Tibial artery (tissue), 4 donors: Measurements from ENCODE around the gene PLEKHA4.
A peak's percentile ranks its signal among the peaks of the same experiment; 100 is the strongest.

Experiments
- DNase-seq, 2 donors: peaks; one replicate each; pipeline ENCODE4 v3.0.0-alpha.2; 2019
- H3K27ac ChIP-seq, 2 donors: fragments of 200-600 bp; sonication (generic) in 1 of 2; 1 replicate in 1 of 2; 2 replicates in 1 of 2; pipeline ENCODE4 v1.5.1; 2018 to 2019; ENCODE audit warnings: mild to moderate bottlenecking in 1 of 2
- H3K27me3 ChIP-seq, 2 donors: fragments of 200-600 bp; sonication (generic) in 1 of 2; one replicate each; pipeline versions ENCODE4 v1.5.1 to v1.6.0; 2016 to 2019
- H3K36me3 ChIP-seq, 3 donors: fragments of 200-600 bp; sonication (generic) in 2 of 3; one replicate each; pipeline ENCODE4 v1.5.1; 2016 to 2019; ENCODE audit warnings: mild to moderate bottlenecking in 2 of 3
- H3K4me1 ChIP-seq, 4 donors: fragments of 200-600 bp; sonication (generic) in 2 of 4; 1 replicate in 3 of 4; 2 replicates in 1 of 4; pipeline ENCODE4 v1.5.1; 2016 to 2019
- H3K4me3 ChIP-seq, 2 donors: fragments of 200-600 bp; sonication (generic) in 1 of 2; 1 replicate in 1 of 2; 2 replicates in 1 of 2; pipeline ENCODE4 v1.5.1; 2018 to 2019; ENCODE audit warnings: mild to moderate bottlenecking in 2 of 2
- H3K9me3 ChIP-seq, 3 donors: fragments of 200-600 bp; sonication (generic) in 1 of 3; one replicate each; pipeline ENCODE4 v1.5.1; 2016 to 2019
- intact Hi-C: fragments of 100-400 bp; cut with DNase I; formaldehyde crosslinking; loops from one replicate; pipeline ENCODE4 v1.15.0; 2023; ENCODE audit warnings: low total_unique reads
- TF ChIP-seq, protein P1 (sequence below), 2 experiments: fragments of 200-600 bp in 1 of 2; fragments of 450-650 bp in 1 of 2; IDR thresholded peaks; one replicate each; pipeline ENCODE4 v1.5.1; 2017 to 2019; ENCODE audit warnings: antibody characterized with exemption in 2 of 2, mild to moderate bottlenecking in 1 of 2, moderate library complexity in 1 of 2

The PLEKHA4 gene

DNA sequence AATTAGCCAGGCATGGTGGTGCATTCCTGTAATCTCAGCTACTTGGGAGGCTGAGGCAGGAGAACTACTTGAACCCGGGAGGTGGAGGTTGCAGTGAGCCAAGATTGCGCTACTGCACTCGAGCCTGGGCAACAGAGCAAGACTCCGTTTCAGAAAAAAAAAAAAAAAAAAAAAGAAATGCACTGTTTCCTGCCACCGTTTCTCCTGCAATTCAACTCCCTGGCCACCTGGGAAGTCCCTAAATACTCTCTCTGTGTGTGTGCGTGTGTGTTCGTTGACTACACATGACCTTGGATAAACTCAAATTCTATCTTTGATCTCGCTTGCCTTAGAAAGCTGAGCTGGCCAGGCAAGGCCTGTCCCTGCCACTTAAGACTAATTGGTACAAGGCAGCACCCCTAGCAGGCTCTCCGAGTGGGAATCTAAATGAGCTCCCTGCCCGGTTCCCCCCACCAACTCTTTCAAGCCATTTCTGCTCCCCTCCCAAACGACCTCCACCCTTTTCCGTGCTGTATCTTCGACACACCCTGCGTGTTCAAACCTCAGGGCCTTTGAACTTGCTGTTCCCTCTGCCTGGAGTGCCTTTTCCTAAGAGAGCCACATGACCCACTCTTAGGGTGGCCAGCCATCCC is 52.4 kb downstream of the PLEKHA4 start:
- no peak overlapping the region for H3K4me3 ChIP-seq
- H3K36me3 ChIP-seq: no peaks in the 10 kb centered on the region
- no peak for DNase-seq
- no peaks in the 10 kb centered on the region for H3K9me3 ChIP-seq
- H3K27me3 ChIP-seq: no peaks in the 10 kb centered on the region
- H3K4me1 ChIP-seq: peaks cover 0 to 29% (median 15%) of the 10 kb centered on the region in 4 donors
- intact Hi-C loops: no loop called here
- TF ChIP-seq, protein P1, sequence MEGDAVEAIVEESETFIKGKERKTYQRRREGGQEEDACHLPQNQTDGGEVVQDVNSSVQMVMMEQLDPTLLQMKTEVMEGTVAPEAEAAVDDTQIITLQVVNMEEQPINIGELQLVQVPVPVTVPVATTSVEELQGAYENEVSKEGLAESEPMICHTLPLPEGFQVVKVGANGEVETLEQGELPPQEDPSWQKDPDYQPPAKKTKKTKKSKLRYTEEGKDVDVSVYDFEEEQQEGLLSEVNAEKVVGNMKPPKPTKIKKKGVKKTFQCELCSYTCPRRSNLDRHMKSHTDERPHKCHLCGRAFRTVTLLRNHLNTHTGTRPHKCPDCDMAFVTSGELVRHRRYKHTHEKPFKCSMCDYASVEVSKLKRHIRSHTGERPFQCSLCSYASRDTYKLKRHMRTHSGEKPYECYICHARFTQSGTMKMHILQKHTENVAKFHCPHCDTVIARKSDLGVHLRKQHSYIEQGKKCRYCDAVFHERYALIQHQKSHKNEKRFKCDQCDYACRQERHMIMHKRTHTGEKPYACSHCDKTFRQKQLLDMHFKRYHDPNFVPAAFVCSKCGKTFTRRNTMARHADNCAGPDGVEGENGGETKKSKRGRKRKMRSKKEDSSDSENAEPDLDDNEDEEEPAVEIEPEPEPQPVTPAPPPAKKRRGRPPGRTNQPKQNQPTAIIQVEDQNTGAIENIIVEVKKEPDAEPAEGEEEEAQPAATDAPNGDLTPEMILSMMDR (IDR thresholded peaks at IDR 0.05): no peak
- H3K27ac ChIP-seq: peak overlapping the region in 1 of 2 donors; percentile 39

DNA sequence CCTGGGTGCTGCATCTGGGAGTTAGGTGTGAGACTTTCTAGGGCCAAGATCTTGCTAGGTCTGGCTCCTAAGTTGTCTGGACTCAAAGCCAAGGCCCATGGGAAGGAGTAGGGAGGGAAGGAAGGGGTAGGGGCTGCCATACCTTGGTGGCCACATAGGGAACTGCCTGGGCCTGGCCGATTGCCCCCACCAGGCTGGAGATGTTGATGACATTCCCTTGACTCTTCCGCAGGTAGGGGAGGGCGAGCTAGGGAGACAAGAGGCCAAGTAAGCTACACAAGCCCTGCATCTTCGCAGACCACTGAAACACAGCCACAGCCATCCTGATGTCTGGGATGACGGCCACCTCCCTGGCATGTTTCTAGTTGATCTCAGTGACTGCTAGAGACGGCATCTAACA is 53.5 kb downstream of the PLEKHA4 start:
- DNase-seq: no peak
- TF ChIP-seq, protein P1 (IDR thresholded peaks at IDR 0.05): no peak

DNA sequence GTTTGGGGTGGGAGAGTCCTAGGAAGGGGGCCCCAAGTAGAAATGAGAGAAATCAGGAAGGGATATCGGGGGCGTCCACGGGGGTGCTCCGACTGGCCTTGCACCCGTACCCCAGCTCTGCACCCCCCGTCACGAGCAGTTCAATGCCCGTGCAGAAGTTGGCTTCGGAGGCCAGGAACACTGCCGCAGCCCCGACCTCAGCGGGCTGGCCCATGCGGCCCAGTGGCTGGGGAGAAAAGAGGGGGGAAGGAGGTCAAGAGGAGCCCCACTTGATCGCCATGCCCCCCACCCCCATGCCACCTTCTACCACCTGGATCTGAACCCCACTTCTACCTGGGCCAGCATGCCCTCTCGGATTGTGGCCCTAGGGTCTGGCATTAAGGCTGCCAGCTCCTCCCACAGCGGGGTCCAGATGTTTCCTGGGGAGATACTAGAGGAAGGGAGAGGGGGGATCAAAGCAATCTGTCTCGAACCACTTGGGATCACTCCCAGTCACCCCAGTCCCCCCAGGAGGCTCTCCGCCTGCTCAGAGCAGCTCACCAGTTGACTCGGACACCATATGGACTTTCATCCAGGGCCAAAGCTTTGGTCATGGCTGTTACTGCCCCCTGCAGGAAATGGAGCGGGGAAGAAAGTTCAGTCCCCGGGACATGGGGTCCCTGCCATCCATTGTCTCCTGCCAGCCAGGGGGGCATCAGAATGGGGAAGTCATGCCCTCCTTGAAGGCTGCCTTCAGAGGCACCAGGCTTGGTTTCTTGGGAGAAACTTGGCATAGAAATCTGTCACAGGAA is 55.1 kb downstream of the PLEKHA4 start:
- Histone ChIP-seq H3K27me3 (no peaks in the 10 kb centered on the region), H3K9me3 (no peaks in the 10 kb centered on the region), H3K27ac (peak overlapping the region; percentile 89 to 92), H3K4me1 (peaks cover 0 to 33% (median 11%) of the 10 kb centered on the region in 4 donors), H3K4me3 (no peak overlapping the region), H3K36me3 (no peaks in the 10 kb centered on the region)
- DNase-seq: no peak
- TF ChIP-seq, protein P1 (IDR thresholded peaks at IDR 0.05): no peak
- intact Hi-C loops: no loop called here

More for the DNA sequence above, 53.5 kb downstream of the PLEKHA4 start:
- H3K27me3 ChIP-seq: no peaks in the 10 kb centered on the region
- H3K36me3 ChIP-seq: no peaks in the 10 kb centered on the region
- peak overlapping the region in 1 of 2 donors; percentile 17 for H3K27ac ChIP-seq
- intact Hi-C loops: no loop called here
- no peaks in the 10 kb centered on the region for H3K9me3 ChIP-seq
- no peak overlapping the region for H3K4me3 ChIP-seq
- peaks cover 0 to 33% (median 16%) of the 10 kb centered on the region in 4 donors for H3K4me1 ChIP-seq

DNA sequence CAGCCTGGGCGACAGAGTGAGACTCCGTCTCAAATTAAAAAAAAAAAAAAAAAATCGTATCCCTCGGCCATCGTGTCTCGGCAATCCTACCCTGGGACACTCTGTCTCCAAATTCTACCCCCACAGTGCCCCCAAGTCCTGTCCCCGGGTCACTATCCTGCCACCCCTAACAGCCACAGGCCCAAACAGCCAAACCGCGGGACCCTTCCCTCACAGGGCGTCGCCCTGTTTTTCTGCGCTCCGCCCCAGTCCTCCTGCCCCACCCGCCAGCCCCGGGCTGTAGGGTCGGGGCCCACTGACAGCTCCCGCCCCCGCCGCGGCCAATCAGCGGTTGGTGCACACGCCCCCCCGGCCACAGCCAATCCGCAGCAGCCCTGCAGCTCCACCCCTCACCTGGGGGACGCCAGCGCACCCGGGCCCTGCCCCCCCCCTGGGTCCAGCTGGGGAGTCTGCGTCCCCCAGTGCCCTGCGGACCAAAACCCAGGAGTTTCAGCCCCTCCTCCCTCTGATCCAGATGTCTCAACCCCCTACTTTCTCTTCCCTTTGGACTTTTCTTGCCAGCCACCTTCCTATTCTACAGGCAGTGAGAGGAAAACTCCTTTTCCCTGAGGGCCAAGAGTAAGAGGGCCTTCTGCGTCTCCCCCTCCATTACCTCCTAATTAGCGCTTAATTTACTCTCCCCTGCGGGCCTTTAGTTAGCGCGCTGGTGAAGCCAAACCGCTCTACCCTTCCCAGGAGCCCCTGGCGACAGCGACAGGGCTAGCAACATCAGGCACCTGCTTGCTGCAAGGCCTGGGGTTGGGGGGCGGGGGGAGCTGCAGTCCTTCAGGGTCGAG is 56.1 kb downstream of the PLEKHA4 start:
- H3K4me1 ChIP-seq: peaks cover 0 to 38% (median 11%) of the 10 kb centered on the region in 4 donors
- DNase-seq: peak; percentile 92 to 97
- TF ChIP-seq, protein P1 (IDR thresholded peaks at IDR 0.05): no peak
- H3K36me3 ChIP-seq: peaks cover 0 to 9% (median 0%) of the 10 kb centered on the region in 3 donors
- peak overlapping the region; percentile 58 to 80 for H3K4me3 ChIP-seq
- no peaks in the 10 kb centered on the region for H3K27me3 ChIP-seq
- peak overlapping the region; percentile 89 to 92 for H3K27ac ChIP-seq
- no peaks in the 10 kb centered on the region for H3K9me3 ChIP-seq
- intact Hi-C loops: no loop called here

DNA sequence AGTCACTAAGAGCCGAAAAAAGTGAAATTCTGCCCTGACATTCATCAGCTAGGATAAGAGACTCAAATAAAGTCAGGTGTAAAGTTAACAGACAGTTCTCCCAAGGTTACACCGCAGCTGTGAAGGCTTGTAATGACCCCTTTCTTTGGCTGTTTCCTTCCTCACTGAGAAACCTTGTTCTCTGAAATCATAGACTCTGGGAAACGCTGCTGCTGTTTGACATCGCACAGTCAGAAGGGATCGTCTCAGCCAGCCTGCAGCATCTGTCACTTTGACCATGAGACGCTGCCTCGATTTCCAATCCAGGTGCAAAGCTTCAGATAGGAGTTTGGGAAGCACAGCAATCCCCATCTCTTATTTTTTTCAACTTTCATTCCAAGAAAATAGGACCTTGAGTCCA is 58.3 kb downstream of the PLEKHA4 start:
- DNase-seq: no peak
- H3K27ac ChIP-seq: peak overlapping the region; percentile 89 to 92

More for the DNA sequence above, 58.3 kb downstream of the PLEKHA4 start:
- peaks cover 0 to 43% (median 12%) of the 10 kb centered on the region in 4 donors for H3K4me1 ChIP-seq
- H3K9me3 ChIP-seq: no peaks in the 10 kb centered on the region
- peak overlapping the region; percentile 58 to 80 for H3K4me3 ChIP-seq
- TF ChIP-seq, protein P1 (IDR thresholded peaks at IDR 0.05): no peak
- no peaks in the 10 kb centered on the region for H3K27me3 ChIP-seq
- intact Hi-C loops: no loop called here
- peaks cover 0 to 19% (median 0%) of the 10 kb centered on the region in 3 donors for H3K36me3 ChIP-seq
